HG03469 (cell line): ENCODE measurements around the gene PLEKHS1.
"Not testable (repeated sequence)": the region's sequence is repeated elsewhere in the genome, so short reads cannot be mapped to it uniquely, and the experiment has no call there.

ENCODE experiments used
- ATAC-seq: cut with Tn5 transposase; IDR thresholded peaks from one replicate; pipeline ENCODE4 v1.9.1; 2021; ENCODE audit warnings: mild to moderate bottlenecking, moderate library complexity, moderate number of reproducible peaks; ENCODE audit not compliant: unreplicated experiment

PLEKHS1 gene

DNA sequence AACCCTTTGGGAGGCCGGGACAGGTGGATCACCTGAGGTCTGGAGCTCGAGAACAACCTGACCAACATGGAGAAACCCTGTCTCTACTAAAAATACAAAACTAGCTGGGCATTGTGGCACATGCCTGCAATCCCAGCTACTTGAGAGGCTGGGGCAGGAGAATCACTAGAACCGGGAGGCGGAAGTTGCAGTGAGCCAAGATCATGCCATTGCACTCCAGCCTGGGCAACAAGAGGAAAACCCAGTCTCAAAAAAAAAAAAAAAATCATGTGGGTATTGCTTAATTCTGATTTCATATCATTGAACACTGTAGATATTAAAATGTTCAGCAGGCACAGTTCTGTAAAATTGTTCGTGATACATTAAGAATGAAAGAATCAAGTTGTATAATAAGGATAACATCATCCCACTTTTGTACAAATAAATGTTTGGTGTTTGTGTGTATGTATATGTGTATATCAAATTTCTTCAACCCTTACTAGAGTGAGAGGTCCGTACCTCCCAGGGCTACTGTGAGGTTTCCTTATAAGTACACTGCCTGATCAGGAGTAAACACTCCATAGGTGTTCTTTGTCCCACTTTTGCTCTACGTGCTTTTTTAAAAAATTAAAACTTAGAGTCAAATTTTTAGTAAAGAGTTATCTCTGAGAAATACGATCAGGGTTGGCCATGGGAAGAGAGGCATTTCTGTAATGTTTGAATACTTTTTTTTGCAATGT is 31.7 kb downstream of the PLEKHS1 start:
- ATAC-seq = no peak

DNA sequence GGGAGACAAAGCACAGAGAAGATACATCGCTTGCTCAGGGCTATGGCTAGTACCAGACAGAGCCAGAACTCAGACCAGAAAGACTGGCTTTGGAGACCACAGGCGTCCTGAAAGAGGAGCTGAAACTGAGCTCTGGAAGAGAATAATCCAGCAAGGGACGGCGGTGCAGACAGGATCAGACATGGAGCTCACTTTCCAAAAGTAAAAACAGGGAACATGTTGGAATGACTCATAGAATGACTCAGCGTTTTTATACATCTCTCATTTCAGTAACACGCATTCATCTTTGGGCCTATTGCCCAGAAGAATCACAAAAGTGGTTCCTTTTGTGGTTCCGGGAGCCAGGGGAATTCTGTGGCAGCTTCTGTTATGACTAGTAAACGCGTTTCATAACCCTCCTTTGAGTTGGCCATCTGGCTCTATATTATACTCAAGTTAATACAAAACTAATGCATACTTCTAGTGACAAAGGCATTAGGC is 37.2 kb downstream of the PLEKHS1 start:
- ATAC-seq = peak; percentile 73

DNA sequence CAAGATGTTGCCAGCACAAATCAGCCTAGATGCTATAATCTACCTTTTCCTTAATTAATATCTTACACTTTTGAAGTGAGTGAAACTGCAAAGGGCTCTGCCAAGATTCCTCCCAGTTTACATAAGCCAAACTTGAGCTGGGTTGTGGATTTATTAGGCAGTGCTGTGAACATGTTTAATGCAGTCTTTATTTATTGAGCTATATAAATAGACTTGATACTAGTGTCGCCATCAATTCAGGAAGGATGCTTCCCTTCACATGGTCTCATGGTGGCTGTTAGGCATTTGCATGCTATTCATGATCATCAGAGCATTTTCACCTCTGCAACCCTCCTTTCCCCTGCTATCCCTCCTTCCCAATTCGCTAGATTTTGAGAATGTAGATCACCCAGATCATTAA is 40.2 kb downstream of the PLEKHS1 start:
- no peak for ATAC-seq

DNA sequence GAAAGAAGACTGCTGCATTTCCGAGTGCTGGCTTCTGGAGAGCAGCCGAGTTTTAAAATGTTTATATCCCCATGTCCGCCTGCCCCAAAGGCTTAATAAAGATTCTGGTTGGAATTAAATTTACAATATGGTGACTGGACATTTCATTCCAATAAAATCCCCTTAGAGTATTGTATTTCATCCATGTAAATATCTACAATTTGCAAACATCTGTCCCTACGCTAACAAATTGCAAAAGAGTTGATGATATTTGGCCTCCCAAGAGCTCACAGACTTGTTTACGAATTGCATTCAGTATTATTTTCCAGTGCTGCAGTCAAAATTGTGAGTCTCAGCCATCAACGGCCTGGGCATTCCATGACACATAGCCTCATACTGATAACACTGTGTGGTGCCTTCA is 50.1 kb downstream of the PLEKHS1 start:
- no peak for ATAC-seq

DNA sequence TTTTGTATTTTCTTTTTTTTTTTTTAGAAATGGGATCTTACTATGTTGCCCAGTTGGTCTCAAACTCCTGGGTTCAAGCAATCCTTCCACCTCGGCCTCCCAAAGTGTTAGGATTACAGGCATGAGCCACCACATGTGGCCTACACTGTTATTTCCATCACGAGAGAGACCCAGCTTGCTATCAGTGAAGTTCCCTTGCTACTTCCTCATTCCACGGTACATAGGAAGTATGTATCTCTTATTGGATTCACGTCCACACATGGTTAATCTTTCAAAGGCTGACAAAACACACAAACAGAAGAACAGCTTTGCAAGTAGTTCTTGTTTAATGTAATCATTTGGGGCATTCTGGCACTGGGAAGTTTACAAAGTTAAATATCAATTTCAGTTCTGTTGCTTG is 51.5 kb downstream of the PLEKHS1 start:
- ATAC-seq = no peak

DNA sequence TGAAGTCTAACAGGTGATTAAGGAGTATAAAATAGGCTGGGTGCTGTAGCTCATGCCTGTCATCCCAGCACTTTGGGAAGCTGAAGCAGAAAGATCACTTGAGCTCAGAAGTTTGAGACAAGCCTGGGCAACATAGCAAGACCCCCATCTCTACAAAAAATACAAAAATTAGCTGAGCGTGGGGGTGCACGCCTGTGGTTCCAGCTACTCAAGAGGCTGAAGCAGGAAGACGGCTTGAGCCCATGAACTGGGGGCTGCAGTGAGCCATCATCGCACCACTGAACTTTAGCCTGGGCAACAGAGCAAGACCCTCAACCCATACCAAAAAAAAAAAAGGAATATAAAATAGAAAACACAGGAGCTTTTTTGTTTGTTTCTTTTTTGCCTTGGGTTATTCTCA is 55.0 kb downstream of the PLEKHS1 start:
- no peak for ATAC-seq

DNA sequence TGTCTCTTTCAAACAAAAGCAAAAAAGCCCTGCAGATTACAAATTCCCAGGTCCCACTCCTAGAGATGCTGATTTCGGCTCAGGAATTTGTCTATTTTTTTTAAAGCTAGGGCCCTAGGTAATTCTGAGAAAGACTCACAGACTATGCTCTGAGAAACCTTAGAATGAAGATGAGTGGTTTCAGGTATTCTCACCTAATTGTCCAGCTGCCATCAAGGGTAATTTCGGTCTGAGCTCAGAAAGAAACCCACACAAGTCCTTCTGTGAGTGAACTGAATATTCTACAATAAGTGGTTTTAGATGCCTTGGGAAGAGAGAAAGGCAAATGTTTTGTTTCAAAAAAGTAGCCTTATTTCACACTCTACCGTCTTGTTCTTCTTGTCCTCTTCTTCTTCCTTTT is 56.7 kb downstream of the PLEKHS1 start:
- ATAC-seq = no peak

DNA sequence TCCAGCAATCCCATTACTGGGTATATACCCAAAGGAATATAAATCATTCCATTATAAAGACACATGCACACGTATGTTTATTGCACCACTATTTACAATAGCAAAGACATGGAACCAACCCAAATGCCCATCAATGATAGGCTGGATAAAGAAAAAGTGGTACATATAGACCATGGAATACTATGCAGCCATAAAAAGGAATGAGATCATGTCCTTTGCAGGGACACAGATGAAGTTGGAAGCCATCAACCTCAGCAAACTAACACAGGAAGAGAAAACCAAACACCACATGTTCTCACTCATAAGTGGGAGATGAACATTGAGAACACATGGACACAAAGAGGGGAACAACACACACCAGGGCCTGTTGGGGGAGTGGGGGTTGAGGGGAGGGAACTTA is 63.2 kb downstream of the PLEKHS1 start:
- not testable (repeated sequence) for ATAC-seq

DNA sequence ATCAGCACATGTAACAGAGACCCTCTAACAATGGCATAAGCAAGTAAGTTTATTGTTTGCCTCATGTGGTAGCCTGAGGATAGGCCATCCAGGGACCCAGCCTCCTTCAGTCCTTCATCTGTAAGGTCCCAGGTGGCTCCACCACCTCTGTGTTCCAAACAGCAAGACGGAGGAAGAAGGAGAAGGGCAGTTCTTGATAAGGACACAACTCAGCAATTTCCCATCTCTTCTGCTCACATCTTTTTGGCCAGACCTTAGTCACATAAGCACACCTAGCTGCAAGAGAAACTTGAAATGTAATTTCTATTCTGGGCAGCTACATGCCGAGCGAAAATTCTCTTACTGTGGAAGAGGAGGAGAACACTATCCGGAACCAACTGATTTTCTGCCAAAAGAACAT is 68.5 kb downstream of the PLEKHS1 start:
- no peak for ATAC-seq

DNA sequence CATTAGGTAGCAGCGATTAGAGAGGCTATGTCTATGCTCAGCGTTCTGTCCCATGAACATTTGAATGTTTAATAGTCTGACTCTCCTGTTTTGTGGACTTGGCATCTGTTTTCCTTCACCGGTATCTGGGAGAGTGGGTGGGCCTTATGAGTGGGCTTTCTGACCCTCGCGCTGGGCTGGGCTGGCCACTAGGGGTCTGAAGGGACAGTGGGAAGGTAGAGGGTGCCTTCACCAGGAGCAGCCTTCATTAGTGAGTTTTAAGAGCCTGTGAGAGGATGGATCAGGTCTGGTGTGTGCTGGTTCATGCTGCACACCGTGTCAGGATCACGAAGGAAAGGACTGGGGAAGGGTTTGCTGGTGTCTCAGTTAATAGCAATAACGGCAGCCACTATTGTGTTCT is 69.0 kb downstream of the PLEKHS1 start:
- no peak for ATAC-seq

DNA sequence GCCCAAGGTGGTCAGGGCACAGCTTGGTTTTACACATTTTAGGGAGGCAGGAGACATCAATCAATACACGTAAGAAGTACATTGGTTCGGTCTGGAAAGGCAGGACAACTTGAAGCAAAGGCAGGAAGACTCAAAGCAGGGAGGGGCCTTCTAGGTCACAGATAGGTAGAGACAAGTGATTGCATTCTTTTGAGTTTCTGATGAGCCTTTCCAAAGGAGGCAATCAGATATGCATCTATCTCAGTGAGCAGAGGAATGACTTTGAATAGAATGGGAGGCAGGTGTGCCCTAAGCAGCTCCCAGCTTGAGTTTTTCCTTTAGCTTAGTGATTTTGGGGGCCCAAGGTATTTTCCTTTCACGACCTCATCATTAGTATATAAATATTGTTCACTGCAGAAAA is 69.8 kb downstream of the PLEKHS1 start:
- not testable (repeated sequence) for ATAC-seq

DNA sequence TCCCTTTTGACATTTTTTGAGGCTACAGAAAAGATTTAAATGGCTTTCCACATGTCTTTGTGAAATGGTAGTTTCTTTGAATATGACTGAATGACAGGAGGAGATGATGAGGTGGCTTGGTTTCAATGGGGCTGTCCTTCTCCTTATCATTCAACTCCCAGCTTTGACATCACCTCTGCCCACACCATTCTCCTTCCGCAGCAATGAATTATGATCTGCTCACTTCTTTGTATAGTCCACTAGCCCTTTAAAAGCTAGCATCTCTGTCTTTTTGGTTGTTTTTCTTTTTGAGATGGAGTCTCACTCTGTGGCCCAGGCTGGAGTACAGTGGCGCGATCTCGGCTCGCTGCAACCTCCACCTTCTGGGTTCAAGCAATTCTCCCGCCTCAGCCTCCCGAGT is 70.7 kb downstream of the PLEKHS1 start:
- no peak for ATAC-seq

DNA sequence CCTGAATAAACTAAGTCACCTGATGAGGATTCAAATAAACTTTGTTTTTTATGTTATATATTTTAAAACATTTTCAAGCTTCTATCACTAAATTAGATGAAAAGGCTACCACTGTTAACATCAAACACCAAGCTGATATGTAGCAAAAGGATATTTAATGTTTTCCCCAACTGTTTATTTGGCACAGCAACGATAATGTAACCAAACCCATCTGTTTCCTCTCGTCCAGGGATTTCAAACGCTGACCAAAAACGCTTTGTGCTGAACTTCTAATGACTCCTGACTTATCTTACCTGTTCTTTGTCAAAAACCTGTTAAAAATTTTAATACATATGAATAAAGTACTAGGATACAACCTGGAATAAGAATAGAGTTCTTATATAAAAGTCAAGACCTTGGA is 71.9 kb downstream of the PLEKHS1 start:
- ATAC-seq = no peak

DNA sequence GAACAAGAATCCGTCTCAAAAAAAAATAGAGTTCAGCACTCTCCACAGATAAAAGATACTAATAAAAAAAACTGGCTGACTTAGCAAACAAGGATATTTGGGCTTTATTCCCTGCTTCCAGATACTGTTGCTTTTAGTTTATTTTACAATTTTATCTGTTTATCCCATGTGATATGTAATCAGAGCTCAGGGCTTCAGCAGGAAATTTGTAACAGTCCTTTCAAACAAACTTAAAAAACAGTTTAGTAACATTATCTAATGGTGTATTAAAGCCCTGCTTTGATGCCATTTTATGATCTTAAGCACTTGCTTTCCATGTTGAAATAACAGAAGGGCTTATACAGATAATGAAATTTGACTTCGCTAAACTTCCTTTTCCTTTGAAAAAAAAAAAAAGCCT is 74.3 kb downstream of the PLEKHS1 start:
- ATAC-seq = no peak

DNA sequence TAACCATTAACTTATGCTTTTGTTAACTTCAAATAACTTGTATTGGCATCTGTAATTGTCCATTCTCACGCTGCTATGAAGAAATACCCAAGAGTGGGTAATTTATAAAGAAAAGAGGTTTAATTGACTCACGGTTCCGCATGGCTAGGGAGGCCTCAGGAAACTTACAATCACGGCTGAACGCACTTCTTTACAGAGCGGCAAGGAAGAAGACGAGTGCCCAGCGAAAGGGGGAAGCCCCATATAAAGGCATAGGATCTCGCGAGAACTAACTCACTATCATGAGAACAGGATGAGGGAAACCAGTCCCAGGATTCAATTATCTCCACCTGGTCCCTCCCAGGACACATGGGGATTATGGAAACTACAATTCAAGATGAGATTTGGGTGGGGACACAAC is 77.1 kb downstream of the PLEKHS1 start:
- not testable (repeated sequence) for ATAC-seq
